IPS-15b (cell line): ENCODE results near the gene ABHD1.
"Not testable (repeated sequence)": the region's sequence is repeated elsewhere in the genome, so short reads cannot be mapped to it uniquely, and the experiment has no call there.

Experiments
- H3K27me3 ChIP-seq: one replicate; pipeline ENCODE4 v1.6.1; 2013; ENCODE audit warnings: low read length; ENCODE audit not compliant: control insufficient read depth, insufficient read depth
- H3K36me3 ChIP-seq: one replicate; pipeline ENCODE4 v1.6.1; 2013; ENCODE audit warnings: low read length; ENCODE audit not compliant: control insufficient read depth, insufficient read depth
- H3K4me1 ChIP-seq: one replicate; pipeline ENCODE4 v1.6.1; 2013; ENCODE audit warnings: mild to moderate bottlenecking, low read length; ENCODE audit not compliant: control insufficient read depth, insufficient read depth
- H3K4me3 ChIP-seq: one replicate; pipeline ENCODE4 v1.5.1; 2013; ENCODE audit warnings: low read depth, low read length
- H3K9ac ChIP-seq: one replicate; pipeline ENCODE4 v1.6.1; 2013; ENCODE audit warnings: low read depth, mild to moderate bottlenecking, low read length
- H3K9me3 ChIP-seq: one replicate; pipeline ENCODE4 v1.6.1; 2013; ENCODE audit warnings: mild to moderate bottlenecking, low read length; ENCODE audit not compliant: control insufficient read depth, insufficient read depth

ABHD1 gene

GRCh38 chr2:27119330-27119670 is 4.3 kb upstream of the ABHD1 start:
- H3K27me3 ChIP-seq, result peaks cover 67% of the 10 kb centered on the region
- not testable (repeated sequence) for H3K9ac ChIP-seq
- H3K4me3 ChIP-seq, result peak overlapping the region; percentile 48

DNA sequence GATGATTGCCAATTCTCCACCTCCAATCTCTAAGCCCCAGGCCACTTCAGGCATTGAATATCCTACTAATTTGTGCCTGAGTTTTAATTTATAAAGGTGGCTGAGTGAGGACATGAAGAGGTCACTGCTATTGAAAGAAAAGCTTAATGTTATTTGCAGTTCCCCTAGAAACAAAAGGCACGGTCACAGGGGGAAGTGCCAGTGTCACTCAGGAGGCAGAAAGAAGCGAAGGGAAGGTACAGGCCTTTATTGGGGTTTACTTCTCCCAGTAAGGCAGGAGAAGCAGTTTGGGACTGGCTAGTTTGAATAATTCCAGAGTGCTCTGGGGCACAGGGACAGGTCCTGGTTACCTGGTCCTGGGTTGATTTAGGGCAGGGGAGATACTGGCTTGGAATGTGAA is 1.7 kb upstream of the ABHD1 start:
- Histone ChIP-seq H3K4me1 (no peaks in the 10 kb centered on the region), H3K4me3 (no peak overlapping the region), H3K27me3 (peaks cover 71% of the 10 kb centered on the region), H3K9ac (no peak overlapping the region), H3K36me3 (no peaks in the 10 kb centered on the region), H3K9me3 (no peaks in the 10 kb centered on the region)

More at GRCh38 chr2:27119330-27119670, 4.3 kb upstream of the ABHD1 start:
- H3K36me3 ChIP-seq, H3K4me1 ChIP-seq, H3K9me3 ChIP-seq: not testable (repeated sequence)

- H3K9ac ChIP-seq, result no peak overlapping the region
- H3K4me1 ChIP-seq, result no peaks in the 10 kb centered on the region
- H3K4me3 ChIP-seq, result peak overlapping the region; percentile 70
- H3K27me3 ChIP-seq, result peaks cover 64% of the 10 kb centered on the region
- no peaks in the 10 kb centered on the region for H3K9me3 ChIP-seq
- no peaks in the 10 kb centered on the region for H3K36me3 ChIP-seq
These were observed 824 bp upstream of the ABHD1 start for GRCh38 chr2:27122791-27123190.

GRCh38 chr2:27125104-27125503 is 1.5 kb downstream of the ABHD1 start:
- no peaks in the 10 kb centered on the region for H3K9me3 ChIP-seq
- peaks cover 42% of the 10 kb centered on the region for H3K27me3 ChIP-seq
- no peak overlapping the region for H3K9ac ChIP-seq
- H3K36me3 ChIP-seq, result peaks cover 3% of the 10 kb centered on the region
- no peak overlapping the region for H3K4me3 ChIP-seq
- H3K4me1 ChIP-seq, result no peaks in the 10 kb centered on the region

GRCh38 chr2:27126252-27126710 is 2.7 kb downstream of the ABHD1 start:
- Histone ChIP-seq H3K9ac (no peak overlapping the region), H3K4me1 (no peaks in the 10 kb centered on the region), H3K36me3 (peaks cover 13% of the 10 kb centered on the region), H3K9me3 (no peaks in the 10 kb centered on the region), H3K27me3 (peaks cover 31% of the 10 kb centered on the region), H3K4me3 (no peak overlapping the region)

DNA sequence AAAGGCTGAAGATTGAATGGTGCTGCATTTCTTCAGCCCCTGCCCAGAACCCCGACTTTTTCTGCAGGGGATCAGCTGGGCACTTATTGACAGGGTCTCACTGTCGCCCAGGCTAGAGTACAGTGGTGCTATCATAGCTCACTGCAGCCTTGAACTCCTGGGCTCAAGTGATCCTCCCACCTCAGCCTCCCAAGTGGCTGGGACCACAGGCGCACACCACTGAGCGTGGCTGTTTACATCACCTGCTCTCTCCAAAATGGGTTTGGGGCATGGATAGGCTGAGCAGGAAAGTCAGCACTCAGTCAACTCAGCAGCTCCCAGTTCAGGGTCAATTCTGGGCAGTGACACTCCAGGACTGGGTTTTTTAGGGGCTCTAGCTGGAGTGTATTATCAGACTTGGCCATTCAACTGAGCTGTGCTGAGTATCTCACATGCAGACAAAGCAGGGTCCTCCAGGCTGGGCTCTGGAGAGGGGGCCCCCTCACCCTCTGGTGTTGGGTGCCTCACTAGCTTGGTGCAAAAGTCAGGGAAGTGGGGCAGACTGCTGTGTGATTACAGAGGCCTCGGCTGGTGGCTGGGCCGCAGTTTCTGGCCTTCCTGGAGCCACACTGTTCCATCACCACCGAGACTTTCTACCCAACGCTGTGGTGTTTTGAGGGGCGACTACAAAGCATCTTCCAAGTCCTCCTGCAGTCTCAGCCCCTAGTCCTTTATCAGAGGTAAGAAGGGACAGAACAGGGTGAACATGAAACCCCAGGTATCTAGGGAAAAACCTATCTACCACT is 4.5 kb downstream of the ABHD1 start:
- Histone ChIP-seq H3K36me3 (peaks cover 30% of the 10 kb centered on the region), H3K9me3 (no peaks in the 10 kb centered on the region), H3K4me1 (no peaks in the 10 kb centered on the region), H3K9ac (no peak overlapping the region), H3K27me3 (peaks cover 13% of the 10 kb centered on the region), H3K4me3 (no peak overlapping the region)

DNA sequence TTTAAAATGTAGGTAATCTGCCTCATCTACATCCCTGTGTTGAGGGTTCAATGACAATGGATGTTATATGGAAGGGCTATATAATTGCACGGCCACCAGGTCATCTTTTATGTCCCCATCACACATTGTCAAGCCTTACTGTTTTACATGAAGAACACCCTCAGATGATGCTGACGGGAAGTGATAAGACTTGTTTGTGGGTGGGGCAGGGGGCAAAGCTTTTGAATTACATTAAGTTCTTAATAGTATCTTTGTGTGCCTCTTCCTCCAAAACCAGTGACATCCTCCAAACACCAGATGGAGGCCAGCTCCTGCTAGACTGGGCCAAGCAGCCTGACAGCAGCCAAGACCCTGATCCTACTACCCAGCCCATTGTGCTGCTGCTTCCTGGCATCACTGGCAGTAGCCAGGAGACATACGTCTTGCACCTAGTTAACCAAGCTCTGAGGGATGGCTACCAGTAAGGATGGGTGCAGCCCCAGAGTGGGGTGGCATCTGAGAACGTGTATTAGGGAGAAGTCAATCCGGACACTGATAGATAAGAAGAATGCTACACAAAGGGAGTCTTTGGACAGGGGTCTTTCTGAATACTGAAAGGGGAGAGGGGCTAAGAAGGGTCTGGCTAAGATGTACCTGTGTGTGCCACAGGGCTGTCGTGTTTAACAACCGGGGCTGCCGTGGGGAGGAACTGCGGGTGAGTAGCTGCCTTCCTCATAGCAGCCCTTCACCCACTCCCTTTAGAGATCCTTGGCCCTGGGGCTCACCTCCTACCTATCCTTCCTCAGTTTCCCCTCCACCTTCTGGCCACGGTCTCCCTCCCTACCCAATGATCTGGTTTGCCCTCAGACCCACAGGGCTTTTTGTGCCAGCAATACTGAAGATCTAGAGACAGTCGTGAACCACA is 5.3 kb downstream of the ABHD1 start:
- Histone ChIP-seq H3K27me3 (peaks cover 8% of the 10 kb centered on the region), H3K36me3 (peaks cover 31% of the 10 kb centered on the region), H3K4me1 (peaks cover 3% of the 10 kb centered on the region), H3K4me3 (no peak overlapping the region), H3K9me3 (no peaks in the 10 kb centered on the region), H3K9ac (no peak overlapping the region)

- Histone ChIP-seq H3K9me3 (no peaks in the 10 kb centered on the region), H3K9ac (no peak overlapping the region), H3K4me3 (no peak overlapping the region), H3K27me3 (no peaks in the 10 kb centered on the region), H3K4me1 (peaks cover 3% of the 10 kb centered on the region), H3K36me3 (peaks cover 34% of the 10 kb centered on the region)
These were observed 6.8 kb downstream of the ABHD1 start for GRCh38 chr2:27130396-27130795.

DNA sequence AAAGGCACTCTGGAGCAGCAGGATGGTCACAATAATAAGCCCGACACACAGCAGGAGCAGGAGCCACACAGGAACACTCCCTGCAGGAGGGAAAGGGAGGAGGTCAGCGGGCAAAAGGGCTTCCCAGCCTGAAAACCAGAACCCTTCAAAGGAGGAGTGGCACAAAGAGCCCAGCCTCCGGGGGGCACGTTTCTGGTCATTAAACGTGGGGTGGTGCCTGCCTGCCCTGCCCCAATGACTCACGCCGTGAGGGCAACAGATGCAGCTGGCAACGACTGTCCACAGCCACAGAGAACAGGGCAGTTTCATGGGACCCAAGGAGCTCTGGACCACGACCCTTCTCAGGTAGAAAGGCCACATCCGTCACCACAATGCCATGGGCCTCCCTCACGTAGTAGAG is 7.8 kb downstream of the ABHD1 start:
- H3K27me3 ChIP-seq, result no peaks in the 10 kb centered on the region
- H3K9me3 ChIP-seq, result no peaks in the 10 kb centered on the region
- no peak overlapping the region for H3K4me3 ChIP-seq
- peaks cover 3% of the 10 kb centered on the region for H3K4me1 ChIP-seq
- peaks cover 34% of the 10 kb centered on the region for H3K36me3 ChIP-seq
- H3K9ac ChIP-seq, result no peak overlapping the region

DNA sequence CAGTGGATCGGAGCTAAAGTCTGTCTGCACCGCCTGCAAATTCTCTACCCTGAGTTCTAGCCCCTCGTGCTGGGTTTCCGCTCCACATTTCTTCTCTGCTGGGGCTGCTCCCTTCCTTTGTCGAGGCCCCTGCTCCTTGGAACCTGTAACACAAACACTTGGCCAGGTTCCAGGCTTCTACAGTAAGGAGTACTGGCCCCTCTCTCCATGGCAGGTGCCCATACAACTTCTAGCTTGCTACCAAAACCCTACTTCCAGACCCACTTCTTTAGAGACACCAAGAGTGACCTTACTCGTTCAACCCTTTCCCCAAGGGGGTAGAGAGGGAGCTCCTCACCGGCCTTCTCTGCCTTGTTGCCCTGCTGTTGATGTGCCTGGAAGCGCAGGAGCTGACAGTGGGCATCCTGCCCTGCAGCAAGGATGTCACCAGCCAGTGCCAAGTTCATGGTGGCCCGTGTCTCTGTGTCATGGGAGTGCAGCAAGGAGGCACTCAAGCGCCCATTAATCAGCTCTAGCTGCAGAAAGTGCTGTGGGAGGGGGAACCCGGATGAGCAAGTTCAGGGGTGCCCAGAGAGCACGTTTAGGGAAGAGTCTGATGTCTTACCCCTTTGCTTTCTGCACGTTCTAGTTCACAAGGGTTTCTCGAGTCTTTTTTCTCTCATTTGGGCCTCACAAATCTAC is 9.7 kb downstream of the ABHD1 start:
- peaks cover 34% of the 10 kb centered on the region for H3K36me3 ChIP-seq
- peak overlapping the region; percentile 68 for H3K9ac ChIP-seq
- H3K27me3 ChIP-seq, result no peaks in the 10 kb centered on the region
- no peaks in the 10 kb centered on the region for H3K9me3 ChIP-seq
- peaks cover 3% of the 10 kb centered on the region for H3K4me1 ChIP-seq
- peak overlapping the region; percentile 79 for H3K4me3 ChIP-seq

DNA sequence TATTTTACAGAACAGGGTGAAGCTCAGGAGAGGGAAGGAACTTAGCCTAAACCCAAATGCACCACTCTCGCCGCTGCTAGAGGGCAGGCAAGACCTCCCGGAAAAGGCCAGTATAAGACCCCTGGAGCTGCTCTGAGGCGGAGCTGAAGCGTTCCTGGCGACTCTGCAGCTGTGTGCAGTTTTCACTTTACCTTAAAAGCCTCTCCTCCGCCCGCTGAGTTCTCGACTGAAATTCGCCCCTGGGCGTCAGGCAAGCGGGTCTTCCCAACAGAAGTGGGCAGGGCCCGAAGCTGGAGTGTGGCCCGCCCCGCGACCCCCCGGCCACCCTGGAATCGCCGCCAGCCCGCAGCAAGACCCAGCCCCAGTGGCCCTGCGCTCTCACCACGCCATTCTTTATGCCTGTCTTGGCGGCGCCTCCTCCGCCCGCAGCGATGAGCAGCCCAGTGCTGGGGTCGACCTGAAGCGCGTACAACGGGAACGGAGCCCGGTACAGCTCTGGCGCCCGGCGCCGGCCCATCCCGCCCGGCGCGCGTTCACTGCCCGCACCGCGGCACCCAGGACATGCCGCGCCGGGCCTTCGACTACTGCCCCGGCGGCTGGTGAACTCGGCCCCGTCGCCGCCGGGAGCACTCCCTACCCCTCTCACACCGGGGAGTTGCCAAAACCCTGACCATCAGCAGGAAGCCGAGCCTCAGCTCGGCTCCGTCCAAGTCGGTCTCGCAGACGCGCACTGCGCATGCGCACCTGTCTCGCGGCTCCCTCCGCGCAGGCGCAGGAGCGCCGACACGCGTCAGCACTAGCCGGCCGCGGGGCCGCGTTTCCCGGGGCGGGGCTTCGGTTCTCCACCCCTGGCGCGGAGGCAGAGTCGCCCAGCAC is 10.5 kb downstream of the ABHD1 start, which contains the start of gene PREB:
Gene PREB (minus strand): TSS at position 732 of the 876 bp plus-strand sequence. CDS start 215 bp downstream, at position 517.
- H3K9me3 ChIP-seq, result no peaks in the 10 kb centered on the region
- peak within 1 kb of the TSS; percentile 83 for H3K9ac ChIP-seq
- H3K4me1 ChIP-seq, result peaks cover 3% of the 10 kb centered on the region
- H3K36me3 ChIP-seq, result peaks cover 34% of the 10 kb centered on the region
- H3K27me3 ChIP-seq, result no peaks in the 10 kb centered on the region
- H3K4me3 ChIP-seq, result peak within 1 kb of the TSS; percentile 79
